Testis (tissue), 3 donors: ENCODE results near the gene ZNF563. TPM values are rescaled to one million over a fixed set of nuclear protein-coding genes. Genes with fewer than 3 reads are reported as not detected.

Experiments
- DNase-seq: peaks from one replicate; pipeline ENCODE4 v3.0.0-alpha.2; 2019
- H3K27ac ChIP-seq, 2 donors: fragments of 200-600 bp; sonication (generic); one replicate each; pipeline ENCODE4 v1.5.1; 2019
- H3K27me3 ChIP-seq: fragments of 200-600 bp; sonication (generic); one replicate; pipeline ENCODE4 v1.5.1; 2019
- H3K36me3 ChIP-seq: fragments of 200-600 bp; sonication (generic); one replicate; pipeline ENCODE4 v1.5.1; 2017; ENCODE audit warnings: low read depth; ENCODE audit errors: missing control alignments
- H3K4me1 ChIP-seq: fragments of 200-600 bp; sonication (generic); one replicate; pipeline ENCODE4 v1.5.1; 2019
- H3K4me3 ChIP-seq, 2 donors: fragments of 200-600 bp; sonication (generic); one replicate each; pipeline ENCODE4 v1.5.1; 2017 to 2019
- H3K9me3 ChIP-seq: fragments of 200-600 bp; sonication (generic); one replicate; pipeline ENCODE4 v1.5.1; 2017
- POLR2A ChIP-seq: fragments of 450-650 bp; IDR thresholded peaks from one replicate; pipeline ENCODE4 v1.6.1; 2017; ENCODE audit warnings: antibody characterized with exemption, mild to moderate bottlenecking, moderate library complexity
- WGBS, 2 donors: methylation state at CpG; one replicate each; pipeline ENCODE4 v1.1.5; 2018; 5-methylcytosine and 5-hydroxymethylcytosine counted together
- intact Hi-C: fragments of 100-400 bp; cut with DNase I; formaldehyde crosslinking; loops from one replicate; pipeline ENCODE4 v1.15.1; 2023; ENCODE audit warnings: low total_unique reads
- polyA plus RNA-seq: library from polyadenylated mRNA; stranded (reverse); fragments of 350-450 nt; fragmentation: Illumina TruSeq; extraction: RNeasy Lipid Tissue Mini Kit (QIAGEN cat#74804); gene quantifications from one replicate; pipeline ENCODE4 v1.2.3, GENCODE V29; 2014; ENCODE audit warnings: low read depth, low replicate concordance; ENCODE audit not compliant: insufficient read depth
- small RNA-seq, 2 donors: library from RNA; depleted of rRNA; stranded (forward); fragments of <200 nt; gene quantifications; one replicate each; pipeline ENCODE3, GENCODE V24; 2016
- total RNA-seq, 2 donors: library from RNA; depleted of rRNA; stranded (reverse); fragments of >200 nt; gene quantifications; one replicate each; pipeline ENCODE4 v1.2.3, GENCODE V29; 2016
- TF ChIP-seq, protein P1 (sequence below), 3 experiments: fragments of 450-650 bp in 2 of 3; fragments of 200-600 bp in 1 of 3; sonication (generic) in 1 of 3; IDR thresholded peaks; one replicate each; pipeline ENCODE4 v1.5.1; 2016 to 2019; ENCODE audit warnings: antibody characterized with exemption in 3 of 3, mild to moderate bottlenecking in 2 of 3, moderate library complexity in 1 of 3

ZNF563 gene
- total and polyA plus RNA-seq, 3 donors from 2014 or later, result 13.7 to 29.1 (median 21.0) TPM

DNA sequence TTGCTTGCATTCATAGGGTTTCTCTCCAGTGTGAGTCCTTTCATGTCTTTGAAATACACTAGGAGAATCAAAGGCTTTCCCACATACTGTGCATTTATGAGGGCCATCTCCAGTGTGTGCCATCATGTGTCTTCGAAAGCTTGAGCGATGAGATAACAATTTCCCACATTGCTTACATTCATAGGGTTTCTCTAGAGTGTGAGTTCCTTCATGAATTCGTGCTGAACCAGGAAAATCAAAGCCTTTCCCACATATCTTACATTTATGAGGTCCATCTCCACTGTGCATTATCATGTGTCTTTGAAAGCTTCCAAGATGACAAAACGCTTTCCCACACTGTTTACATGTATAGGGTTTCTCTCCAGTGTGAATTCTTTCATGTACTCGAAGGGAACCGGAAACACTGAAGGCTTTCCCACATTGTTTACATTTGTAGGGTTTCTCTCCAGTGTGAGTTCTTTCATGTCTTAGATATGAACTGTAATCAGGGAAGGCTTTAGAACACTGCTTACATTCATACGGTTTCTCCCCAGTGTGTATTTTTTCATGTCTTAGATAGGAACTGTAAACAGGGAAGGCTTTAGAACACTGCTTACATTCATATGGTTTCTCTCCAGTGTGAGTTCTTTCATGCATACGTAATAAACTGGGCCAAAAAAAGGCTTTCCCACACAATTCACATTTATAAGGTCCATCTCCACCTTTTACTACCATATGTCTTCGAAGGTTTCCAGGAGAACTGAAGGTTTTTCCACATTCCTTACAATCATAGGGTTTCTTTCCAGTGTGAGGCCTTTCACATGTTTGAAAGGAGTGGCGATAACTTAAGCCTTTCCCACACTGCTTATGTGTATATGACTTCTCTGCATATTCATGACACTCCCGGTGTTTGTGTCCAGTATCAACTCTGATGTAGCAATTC is 60.2 kb downstream of the ZNF563 start:
- intact Hi-C loops, result no loop called here
- no peaks in the 10 kb centered on the region for H3K36me3 ChIP-seq

DNA sequence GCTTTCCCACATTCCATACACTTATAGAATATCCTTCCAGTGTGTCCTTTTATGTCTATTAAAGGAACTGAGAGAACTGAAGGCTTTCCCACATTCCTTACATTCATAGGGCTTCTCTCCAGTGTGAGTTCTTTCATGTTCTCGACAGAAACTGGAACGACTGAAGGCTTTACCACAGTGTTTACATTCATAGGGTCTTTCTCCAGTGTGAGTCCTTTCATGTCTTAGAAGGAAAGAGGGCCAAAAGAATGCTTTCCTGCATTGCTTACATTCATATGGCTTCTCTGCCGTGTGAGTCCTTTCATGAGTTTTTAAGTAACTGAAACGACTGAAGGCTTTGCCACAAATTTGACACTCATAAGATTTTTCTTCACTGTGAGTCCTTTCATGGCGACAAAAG is 61.0 kb downstream of the ZNF563 start:
- TF ChIP-seq, protein P1, sequence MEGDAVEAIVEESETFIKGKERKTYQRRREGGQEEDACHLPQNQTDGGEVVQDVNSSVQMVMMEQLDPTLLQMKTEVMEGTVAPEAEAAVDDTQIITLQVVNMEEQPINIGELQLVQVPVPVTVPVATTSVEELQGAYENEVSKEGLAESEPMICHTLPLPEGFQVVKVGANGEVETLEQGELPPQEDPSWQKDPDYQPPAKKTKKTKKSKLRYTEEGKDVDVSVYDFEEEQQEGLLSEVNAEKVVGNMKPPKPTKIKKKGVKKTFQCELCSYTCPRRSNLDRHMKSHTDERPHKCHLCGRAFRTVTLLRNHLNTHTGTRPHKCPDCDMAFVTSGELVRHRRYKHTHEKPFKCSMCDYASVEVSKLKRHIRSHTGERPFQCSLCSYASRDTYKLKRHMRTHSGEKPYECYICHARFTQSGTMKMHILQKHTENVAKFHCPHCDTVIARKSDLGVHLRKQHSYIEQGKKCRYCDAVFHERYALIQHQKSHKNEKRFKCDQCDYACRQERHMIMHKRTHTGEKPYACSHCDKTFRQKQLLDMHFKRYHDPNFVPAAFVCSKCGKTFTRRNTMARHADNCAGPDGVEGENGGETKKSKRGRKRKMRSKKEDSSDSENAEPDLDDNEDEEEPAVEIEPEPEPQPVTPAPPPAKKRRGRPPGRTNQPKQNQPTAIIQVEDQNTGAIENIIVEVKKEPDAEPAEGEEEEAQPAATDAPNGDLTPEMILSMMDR (IDR thresholded peaks at IDR 0.05), result no peak
- TF ChIP-seq POLR2A, result no peak
- 92 to 93% methylated on average over 5 of the region's 5 CpGs for WGBS, 2 donors
- Histone ChIP-seq H3K4me1 (no peaks in the 10 kb centered on the region), H3K27me3 (no peaks in the 10 kb centered on the region), H3K9me3 (no peaks in the 10 kb centered on the region), H3K27ac (no peak overlapping the region), H3K4me3 (no peak overlapping the region), H3K36me3 (no peaks in the 10 kb centered on the region)
- DNase-seq, result no peak
- intact Hi-C loops, result no loop called here

More for the DNA sequence above, 60.2 kb downstream of the ZNF563 start:
- Histone ChIP-seq H3K9me3 (no peaks in the 10 kb centered on the region), H3K4me1 (no peaks in the 10 kb centered on the region), H3K4me3 (no peak overlapping the region), H3K27ac (no peak overlapping the region), H3K27me3 (no peaks in the 10 kb centered on the region)
- DNase-seq, result no peak
- TF ChIP-seq POLR2A, result no peak
- TF ChIP-seq, protein P1 (IDR thresholded peaks at IDR 0.05), result no peak
- WGBS, 2 donors, result 96 to 98% methylated on average over 11 of the region's 11 CpGs

DNA sequence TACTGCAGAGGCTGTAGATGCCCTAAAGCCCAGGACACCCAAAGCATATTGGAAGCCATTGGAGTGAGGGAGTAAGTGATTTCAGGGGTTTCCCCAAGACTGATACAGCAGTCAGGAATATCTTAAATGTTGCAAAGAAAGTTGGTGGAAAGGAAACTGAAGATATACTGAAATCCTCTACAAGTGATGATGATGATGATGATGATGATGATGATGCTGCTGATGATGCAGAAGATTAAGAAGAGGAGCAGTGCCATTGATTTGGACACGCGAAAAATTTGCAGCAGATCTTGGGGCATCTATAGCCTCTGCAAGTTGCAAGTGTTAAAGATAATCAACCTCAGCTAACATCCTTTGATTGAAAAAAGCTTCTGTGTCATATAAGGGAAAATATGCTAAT is 62.6 kb downstream of the ZNF563 start:
- DNase-seq, result no peak
- Histone ChIP-seq H3K4me3 (no peak overlapping the region), H3K4me1 (no peaks in the 10 kb centered on the region), H3K27ac (no peak overlapping the region), H3K27me3 (no peaks in the 10 kb centered on the region), H3K36me3 (no peaks in the 10 kb centered on the region), H3K9me3 (no peaks in the 10 kb centered on the region)
- intact Hi-C loops, result no loop called here
- WGBS, 2 donors, result 92 to 96% methylated on average over 2 of the region's 2 CpGs
- TF ChIP-seq, protein P1 (IDR thresholded peaks at IDR 0.05), result no peak
- TF ChIP-seq POLR2A, result no peak

Small RNA genes lying within 50 kb of the gene (small RNA-seq; reads per million reads assigned to genes)
- 0 reads per million in 2 donors for gene RPS29P23

Other genes starting within 250 kb of the ZNF563 start
- 1 to 10 TPM; 7.5 to 8.9 TPM for gene ZNF20, start 193.3 kb downstream of the ZNF563 start, total RNA-seq
- gene ZNF20, start 193.3 kb downstream of the ZNF563 start, polyA plus RNA-seq, result 10.9 TPM
- gene ZNF625, start 176.9 kb downstream of the ZNF563 start, total RNA-seq, result 1 to 10 TPM; 6.5 to 8.2 TPM
- 1.4 TPM for gene ZNF625, start 176.9 kb downstream of the ZNF563 start, polyA plus RNA-seq
- 10 to 100 TPM; 14.6 to 18.7 TPM for gene ZNF136, start 170.5 kb downstream of the ZNF563 start, total RNA-seq
- 7.9 TPM for gene ZNF136, start 170.5 kb downstream of the ZNF563 start, polyA plus RNA-seq
- gene ZNF44, start 38.8 kb downstream of the ZNF563 start, total RNA-seq, result 10 to 100 TPM; 22.4 to 30.2 TPM
- 18.9 TPM for gene ZNF44, start 38.8 kb downstream of the ZNF563 start, polyA plus RNA-seq
- gene ZNF442, start 32.0 kb upstream of the ZNF563 start, total RNA-seq, result 1 to 10 TPM; 2.7 to 4.9 TPM
- gene ZNF442, start 32.0 kb upstream of the ZNF563 start, polyA plus RNA-seq, result 1.3 TPM
- 1 to 10 TPM; 4.6 to 5.8 TPM for gene ZNF799, start 67.6 kb upstream of the ZNF563 start, total RNA-seq
- 3.9 TPM for gene ZNF799, start 67.6 kb upstream of the ZNF563 start, polyA plus RNA-seq
- gene ZNF443, start 107.4 kb upstream of the ZNF563 start, total RNA-seq, result 1 to 10 TPM; 4.1 to 5.0 TPM
- 2.2 TPM for gene ZNF443, start 107.4 kb upstream of the ZNF563 start, polyA plus RNA-seq
- 10 to 100 TPM in 1 of 2 donors, 1 to 10 TPM in 1; 8.1 to 21.7 TPM for gene ZNF709, start 151.2 kb upstream of the ZNF563 start, total RNA-seq
- 14.6 TPM for gene ZNF709, start 151.2 kb upstream of the ZNF563 start, polyA plus RNA-seq
- gene ZNF564, start 217.8 kb upstream of the ZNF563 start, total RNA-seq, result 10 to 100 TPM; 10.7 to 18.0 TPM
- 4.6 TPM for gene ZNF564, start 217.8 kb upstream of the ZNF563 start, polyA plus RNA-seq